ENCODE data around the gene SENP8.
"Not testable (repeated sequence)": the region's sequence is repeated elsewhere in the genome, so short reads cannot be mapped to it uniquely, and the experiment has no call there.

The SENP8 gene

GRCh38 chr15:72118017-72118978, at the start of gene SENP8, which contains the start of gene MYO9A:
SENP8 (plus strand) TSS chr15:72118403; CDS start chr15:72139624, 21,221 bp downstream.
MYO9A (minus strand) TSS chr15:72118150; CDS start chr15:72046563, 71,587 bp downstream.
- peak; percentile 99 for DNase-seq (ENCODE audit: low spot score)

DNA sequence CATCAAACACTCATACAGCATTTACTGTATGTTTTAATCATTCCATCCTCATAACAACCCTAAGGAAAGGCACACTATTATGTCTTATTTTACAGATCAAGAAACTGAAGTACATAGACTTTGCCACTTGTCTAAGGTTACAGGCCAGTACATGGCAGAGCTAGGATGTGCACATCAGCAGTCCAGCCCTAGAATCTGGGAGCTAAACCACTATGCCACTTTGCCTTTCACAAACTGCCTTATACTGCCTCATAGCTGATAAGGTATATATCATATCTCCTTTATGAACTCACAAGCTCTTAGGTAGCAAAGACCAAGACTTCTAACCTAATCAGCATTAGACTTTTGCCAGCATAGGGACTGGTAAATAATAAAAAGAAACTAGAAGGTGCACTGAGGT, 49.3 kb upstream of the SENP8 start:
- DNase-seq (ENCODE audit: low spot score) = no peak

- no peak for DNase-seq (ENCODE audit: low spot score)
These were observed 47.3 kb upstream of the SENP8 start for GRCh38 chr15:72070817-72071447.

DNA sequence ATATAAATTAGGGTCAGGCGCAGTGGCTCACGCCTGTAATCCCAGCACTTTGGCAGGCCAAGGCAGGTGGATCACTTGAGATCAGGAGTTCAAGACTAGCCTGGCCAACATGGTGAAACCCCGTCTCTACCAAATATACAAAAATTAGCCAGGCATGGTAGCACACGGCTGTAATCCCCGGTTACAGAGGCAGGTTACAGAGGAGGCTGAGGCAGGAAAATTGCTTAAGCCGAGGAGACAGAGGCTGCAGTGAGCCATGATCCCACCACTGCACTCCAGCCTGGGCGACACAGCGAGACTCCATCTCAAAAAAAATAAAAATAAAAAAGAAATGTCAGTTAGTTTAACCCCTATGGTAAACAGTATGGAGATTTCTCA, 46.8 kb upstream of the SENP8 start:
- not testable (repeated sequence) for DNase-seq (ENCODE audit: low spot score)

DNA sequence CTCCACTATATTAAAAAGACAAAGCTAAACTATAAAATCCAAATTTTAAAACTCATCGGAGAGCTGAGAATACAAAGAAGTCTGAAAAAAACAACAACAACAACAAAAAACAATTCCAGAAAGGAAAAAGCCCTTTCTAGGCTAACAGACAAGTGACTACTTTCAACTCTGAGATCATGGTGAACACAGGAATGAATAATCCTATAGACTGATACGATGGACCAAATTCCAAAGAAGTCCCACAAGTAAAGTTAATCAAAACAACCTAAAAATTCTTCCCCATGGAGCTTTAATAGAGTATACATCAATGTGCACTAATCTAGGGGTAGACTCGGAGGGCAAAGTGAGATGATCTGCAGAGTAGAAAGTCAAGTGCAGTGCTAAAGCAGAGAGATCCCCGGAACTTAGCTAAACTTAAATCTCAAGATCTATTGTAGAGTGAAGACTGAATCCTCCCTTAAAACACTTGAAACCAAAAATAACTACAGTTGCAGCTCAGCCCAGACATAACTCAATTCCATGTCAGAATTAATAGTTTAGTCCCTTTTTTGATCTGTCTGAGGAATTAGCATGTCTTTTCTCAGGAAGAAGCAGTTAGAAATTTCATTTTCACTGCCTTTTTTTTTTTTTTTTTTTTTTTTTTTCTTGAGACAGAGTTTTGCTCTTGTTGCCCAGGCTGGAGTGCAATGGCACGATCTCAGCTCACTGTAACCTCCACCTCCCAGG, 43.7 kb upstream of the SENP8 start:
- no peak for DNase-seq (ENCODE audit: low spot score)

DNA sequence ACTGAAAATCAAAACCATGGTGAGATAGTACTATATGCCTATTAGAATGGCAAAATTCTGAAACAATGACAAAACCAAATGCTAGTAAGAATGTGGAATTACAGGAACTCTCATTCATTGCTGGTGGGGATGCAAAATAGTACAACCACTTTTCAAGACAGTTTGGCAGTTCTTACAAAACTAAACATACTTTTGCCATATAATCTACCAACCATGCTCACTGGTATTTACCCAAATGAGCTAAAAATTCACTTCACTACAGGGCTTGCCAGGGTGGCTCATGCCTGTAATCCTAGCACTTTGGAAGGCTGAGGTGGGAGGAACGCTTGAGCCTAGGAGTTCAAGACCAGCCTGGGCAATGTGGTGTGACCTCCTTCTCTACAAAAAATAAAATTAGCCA, 40.3 kb upstream of the SENP8 start:
- no peak for DNase-seq (ENCODE audit: low spot score)

- DNase-seq (ENCODE audit: low spot score) = peak; percentile 0
These were observed 39.3 kb upstream of the SENP8 start for GRCh38 chr15:72078887-72079286.

- no peak for DNase-seq (ENCODE audit: low spot score)
These were observed 36.0 kb upstream of the SENP8 start for GRCh38 chr15:72082176-72082575.

GRCh38 chr15:72086010-72086697, 32.0 kb upstream of the SENP8 start:
- DNase-seq (ENCODE audit: low spot score) = no peak

GRCh38 chr15:72086920-72087648, 31.1 kb upstream of the SENP8 start:
- no peak for DNase-seq (ENCODE audit: low spot score)

GRCh38 chr15:72092006-72092405, 26.2 kb upstream of the SENP8 start:
- no peak for DNase-seq (ENCODE audit: low spot score)

DNA sequence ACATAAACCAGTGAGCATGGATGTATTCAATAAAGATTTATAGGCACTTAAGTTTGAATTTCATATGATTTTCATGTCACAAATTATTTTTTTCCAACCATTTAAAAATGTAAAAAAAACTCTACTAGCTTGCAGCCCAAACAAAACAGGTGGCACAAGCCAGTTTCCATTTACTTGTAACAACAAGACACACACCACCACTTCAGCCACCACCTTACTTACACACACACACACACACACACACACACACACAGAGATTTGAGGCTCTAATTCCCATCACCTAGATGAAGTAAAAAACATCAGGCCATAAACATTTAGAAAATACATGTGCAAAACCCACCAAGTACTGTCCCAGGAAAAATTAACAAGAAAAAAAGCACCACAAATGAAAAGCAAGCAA, 25.5 kb upstream of the SENP8 start:
- DNase-seq (ENCODE audit: low spot score) = no peak

- no peak for DNase-seq (ENCODE audit: low spot score)
These were observed 21.4 kb upstream of the SENP8 start for GRCh38 chr15:72096796-72097195.

DNA sequence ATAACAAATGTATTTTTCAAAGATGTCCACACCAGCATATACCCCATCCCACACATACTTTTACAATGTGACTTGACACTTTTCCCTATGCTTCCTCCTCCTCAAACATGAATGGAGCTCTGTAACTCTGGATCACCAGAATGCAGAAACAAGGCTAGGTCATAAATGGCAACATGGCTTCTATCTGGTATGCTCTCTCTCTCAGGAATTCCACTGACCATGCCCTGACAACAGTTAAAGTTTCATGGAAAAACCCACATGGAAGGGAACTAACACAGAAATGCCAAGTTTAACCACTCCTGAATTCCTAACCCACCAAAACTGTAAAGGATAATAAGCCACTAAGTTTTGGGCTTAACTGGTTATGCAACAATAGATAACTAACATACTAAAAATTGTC, 20.2 kb upstream of the SENP8 start:
- DNase-seq (ENCODE audit: low spot score) = no peak

DNA sequence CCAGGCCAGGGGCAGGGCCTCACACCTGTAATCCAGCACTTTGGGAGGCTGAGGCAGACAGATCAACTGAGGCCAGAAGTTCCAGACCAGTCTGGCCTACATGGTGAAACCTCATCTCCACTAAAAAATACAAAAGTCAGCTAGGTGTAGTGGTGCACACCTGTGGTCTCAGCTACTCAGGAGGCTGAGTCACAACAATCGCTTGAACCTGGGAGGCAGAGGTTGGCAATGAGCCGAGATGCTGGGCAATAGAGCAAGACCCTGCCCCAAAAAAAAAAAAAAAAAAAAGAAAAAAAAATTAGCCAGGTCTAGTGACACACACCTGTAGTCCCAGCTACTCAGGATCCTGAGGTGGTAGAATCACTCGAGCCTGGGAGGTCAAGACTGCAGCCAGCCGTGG, 19.0 kb upstream of the SENP8 start:
- no peak for DNase-seq (ENCODE audit: low spot score)

DNA sequence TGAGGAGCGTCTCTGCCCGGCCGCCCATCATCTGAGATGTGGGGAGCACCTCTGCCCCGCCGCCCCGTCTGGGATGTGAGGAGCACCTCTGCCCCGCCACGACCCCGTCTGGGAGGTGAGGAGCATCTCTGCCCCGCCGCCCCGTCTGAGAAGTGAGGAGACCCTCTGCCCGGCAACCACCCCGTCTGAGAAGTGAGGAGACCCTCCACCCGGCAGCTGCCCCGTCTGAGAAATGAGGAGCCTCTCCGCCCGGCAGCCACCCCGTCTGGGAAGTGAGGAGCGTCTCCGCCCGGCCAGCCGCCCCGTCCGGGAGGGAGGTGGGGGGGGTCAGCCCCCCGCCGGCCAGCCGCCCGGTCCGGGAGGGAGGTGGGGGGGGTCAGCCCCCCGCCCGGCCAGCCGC, 17.7 kb upstream of the SENP8 start:
- not testable (repeated sequence) for DNase-seq (ENCODE audit: low spot score)

DNA sequence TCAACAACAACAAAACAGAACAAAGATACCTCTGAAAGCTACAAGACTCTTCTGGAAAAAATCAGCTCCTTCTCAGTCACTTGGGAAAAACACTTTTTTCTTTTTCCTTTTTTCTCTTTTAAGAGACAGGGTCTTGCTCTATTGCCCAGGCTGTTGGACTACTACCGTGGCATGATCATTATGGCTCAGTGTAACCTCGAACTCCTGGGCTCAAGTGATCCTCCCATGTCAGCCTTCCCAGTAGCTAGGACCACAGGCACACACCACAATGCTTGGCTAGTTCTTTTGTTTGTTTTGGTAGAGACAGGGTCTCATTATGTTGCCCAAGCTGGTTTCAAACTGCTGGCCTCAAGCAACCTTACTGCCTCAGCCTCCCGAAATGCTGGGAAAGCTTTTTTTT, 13.1 kb upstream of the SENP8 start:
- no peak for DNase-seq (ENCODE audit: low spot score)

GRCh38 chr15:72106068-72106467, 12.1 kb upstream of the SENP8 start:
- no peak for DNase-seq (ENCODE audit: low spot score)

GRCh38 chr15:72110355-72110754, 7.8 kb upstream of the SENP8 start:
- DNase-seq (ENCODE audit: low spot score) = no peak

- DNase-seq (ENCODE audit: low spot score) = no peak
These were observed 6.1 kb upstream of the SENP8 start for GRCh38 chr15:72112116-72112515.

DNA sequence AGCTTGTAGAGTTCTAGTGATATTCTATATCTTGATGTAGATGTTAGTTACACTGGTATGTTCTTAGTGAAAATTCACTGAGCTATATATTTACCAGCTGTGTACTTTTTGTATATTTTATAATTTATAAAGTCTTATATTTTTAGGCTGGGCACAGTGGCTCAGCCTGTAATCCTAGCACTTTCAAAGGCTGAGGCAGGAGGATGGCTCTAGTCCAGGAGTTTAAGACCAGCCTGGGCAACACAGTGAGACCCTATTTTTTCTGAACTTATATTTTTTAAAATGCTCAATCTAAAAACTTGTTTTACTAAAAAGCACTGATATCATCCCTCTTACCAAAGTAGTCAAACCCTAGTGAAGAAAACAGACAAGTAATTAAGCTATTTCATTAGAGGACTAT, 5.4 kb upstream of the SENP8 start:
- no peak for DNase-seq (ENCODE audit: low spot score)
